Measurements from ENCODE around the gene KCNN3.
"Not testable (repeated sequence)": the region's sequence is repeated elsewhere in the genome, so short reads cannot be mapped to it uniquely, and the experiment has no call there.

Gene KCNN3

GRCh38 chr1:154712166-154712810 is 157.8 kb downstream of the KCNN3 start:
- DNase-seq, result no peak
- in situ Hi-C loops (cut with HindIII; ENCODE audit: low pct_ligation_motif_present, low pct_unique_long_range_greater_than_20kb, low sequenced_read_pairs), result no loop called here

- in situ Hi-C loops (cut with HindIII; ENCODE audit: low pct_ligation_motif_present, low pct_unique_long_range_greater_than_20kb, low sequenced_read_pairs), result no loop called here
- DNase-seq, result no peak
Measured at GRCh38 chr1:154711416-154711815, 158.7 kb downstream of the KCNN3 start.

GRCh38 chr1:154710106-154710505 is 160.0 kb downstream of the KCNN3 start:
- no peak for DNase-seq
- in situ Hi-C loops (cut with HindIII; ENCODE audit: low pct_ligation_motif_present, low pct_unique_long_range_greater_than_20kb, low sequenced_read_pairs), result no loop called here

GRCh38 chr1:154707901-154708463 is 162.1 kb downstream of the KCNN3 start:
- no peak for DNase-seq
- in situ Hi-C loops (cut with HindIII; ENCODE audit: low pct_ligation_motif_present, low pct_unique_long_range_greater_than_20kb, low sequenced_read_pairs), result no loop called here

GRCh38 chr1:154706851-154707250 is 163.2 kb downstream of the KCNN3 start:
- no peak for DNase-seq
- in situ Hi-C loops (cut with HindIII; ENCODE audit: low pct_ligation_motif_present, low pct_unique_long_range_greater_than_20kb, low sequenced_read_pairs), result no loop called here

GRCh38 chr1:154705544-154705943 is 164.5 kb downstream of the KCNN3 start:
- in situ Hi-C loops (cut with HindIII; ENCODE audit: low pct_ligation_motif_present, low pct_unique_long_range_greater_than_20kb, low sequenced_read_pairs), result no loop called here
- no peak for DNase-seq

GRCh38 chr1:154703170-154703569 is 166.9 kb downstream of the KCNN3 start:
- in situ Hi-C loops (cut with HindIII; ENCODE audit: low pct_ligation_motif_present, low pct_unique_long_range_greater_than_20kb, low sequenced_read_pairs), result no loop called here

GRCh38 chr1:154698320-154699096 is 171.6 kb downstream of the KCNN3 start:
- no peak for DNase-seq
- in situ Hi-C loops (cut with HindIII; ENCODE audit: low pct_ligation_motif_present, low pct_unique_long_range_greater_than_20kb, low sequenced_read_pairs), result loop anchor here (25.0 kb wide), 1 partner anchor 89 kb away; no protein-coding TSS in a partner anchor

More at GRCh38 chr1:154703170-154703569, 166.9 kb downstream of the KCNN3 start:
- no peak for DNase-seq

GRCh38 chr1:154697710-154698109 is 172.4 kb downstream of the KCNN3 start:
- no peak for DNase-seq
- in situ Hi-C loops (cut with HindIII; ENCODE audit: low pct_ligation_motif_present, low pct_unique_long_range_greater_than_20kb, low sequenced_read_pairs), result loop anchor here (25.0 kb wide), 1 partner anchor 90 kb away; no protein-coding TSS in a partner anchor

GRCh38 chr1:154696456-154696855 is 173.6 kb downstream of the KCNN3 start:
- DNase-seq, result no peak
- in situ Hi-C loops (cut with HindIII; ENCODE audit: low pct_ligation_motif_present, low pct_unique_long_range_greater_than_20kb, low sequenced_read_pairs), result loop anchor here (25.0 kb wide), 1 partner anchor 91 kb away; no protein-coding TSS in a partner anchor

GRCh38 chr1:154695985-154696384 is 174.1 kb downstream of the KCNN3 start:
- in situ Hi-C loops (cut with HindIII; ENCODE audit: low pct_ligation_motif_present, low pct_unique_long_range_greater_than_20kb, low sequenced_read_pairs), result loop anchor here (25.0 kb wide), 1 partner anchor 91 kb away; no protein-coding TSS in a partner anchor

GRCh38 chr1:154694995-154695394 is 175.1 kb downstream of the KCNN3 start:
- in situ Hi-C loops (cut with HindIII; ENCODE audit: low pct_ligation_motif_present, low pct_unique_long_range_greater_than_20kb, low sequenced_read_pairs), result loop anchor here (25.0 kb wide), 1 partner anchor 92 kb away; no protein-coding TSS in a partner anchor
- DNase-seq, result no peak

More at GRCh38 chr1:154695985-154696384, 174.1 kb downstream of the KCNN3 start:
- peak; percentile 6 for DNase-seq

- DNase-seq, result no peak
- in situ Hi-C loops (cut with HindIII; ENCODE audit: low pct_ligation_motif_present, low pct_unique_long_range_greater_than_20kb, low sequenced_read_pairs), result loop anchor here (25.0 kb wide), 1 partner anchor 98 kb away; no protein-coding TSS in a partner anchor
Measured at GRCh38 chr1:154689083-154689482, 181.0 kb downstream of the KCNN3 start.

GRCh38 chr1:154686507-154686906 is 183.6 kb downstream of the KCNN3 start:
- no peak for DNase-seq
- in situ Hi-C loops (cut with HindIII; ENCODE audit: low pct_ligation_motif_present, low pct_unique_long_range_greater_than_20kb, low sequenced_read_pairs), result loop anchor here (25.0 kb wide), 1 partner anchor 101 kb away; no protein-coding TSS in a partner anchor

GRCh38 chr1:154683820-154684219 is 186.3 kb downstream of the KCNN3 start:
- DNase-seq, result no peak
- in situ Hi-C loops (cut with HindIII; ENCODE audit: low pct_ligation_motif_present, low pct_unique_long_range_greater_than_20kb, low sequenced_read_pairs), result loop anchor here (25.0 kb wide), 1 partner anchor 103 kb away; no protein-coding TSS in a partner anchor

GRCh38 chr1:154682254-154682653 is 187.8 kb downstream of the KCNN3 start:
- in situ Hi-C loops (cut with HindIII; ENCODE audit: low pct_ligation_motif_present, low pct_unique_long_range_greater_than_20kb, low sequenced_read_pairs), result loop anchor here (25.0 kb wide), 1 partner anchor 105 kb away; no protein-coding TSS in a partner anchor
- no peak for DNase-seq

- DNase-seq, result not testable (repeated sequence)
- in situ Hi-C loops (cut with HindIII; ENCODE audit: low pct_ligation_motif_present, low pct_unique_long_range_greater_than_20kb, low sequenced_read_pairs), result loop anchor here (25.0 kb wide), 1 partner anchor 109 kb away; no protein-coding TSS in a partner anchor
Measured at GRCh38 chr1:154677844-154678243, 192.2 kb downstream of the KCNN3 start.

- not testable (repeated sequence) for DNase-seq
- in situ Hi-C loops (cut with HindIII; ENCODE audit: low pct_ligation_motif_present, low pct_unique_long_range_greater_than_20kb, low sequenced_read_pairs), result loop anchor here (25.0 kb wide), 1 partner anchor 110 kb away; no protein-coding TSS in a partner anchor
Measured at GRCh38 chr1:154676847-154677246, 193.2 kb downstream of the KCNN3 start.

GRCh38 chr1:154674456-154674855 is 195.6 kb downstream of the KCNN3 start:
- in situ Hi-C loops (cut with HindIII; ENCODE audit: low pct_ligation_motif_present, low pct_unique_long_range_greater_than_20kb, low sequenced_read_pairs); DNase-seq: not testable (repeated sequence)
